H1 (cell line): ENCODE results near the gene CMBL. TPM values are rescaled to one million over a fixed set of nuclear protein-coding genes. Genes with fewer than 3 reads are reported as not detected.

Experiments used
- CBX5 ChIP-seq: fragments of 300-800, 300-1000 bp; sonication (generic); IDR thresholded peaks from 2 replicates; pipeline ENCODE4 v1.7.1; 2016; ENCODE audit warnings: antibody characterized with exemption, low read length, low read depth
- RAD21 ChIP-seq, 2 experiments: IDR thresholded peaks in 1 of 2; conservative IDR thresholded peaks in 1 of 2; 2 replicates each; pipeline ENCODE4 v1.6.1; 2011; ENCODE audit warnings: low read depth in 2 of 2, low read length in 2 of 2, improper control_type of control experiment in 1 of 2, inconsistent platforms in 1 of 2, mild to moderate bottlenecking in 1 of 2, moderate library complexity in 1 of 2
- polyA plus RNA-seq, 7 experiments: library from polyadenylated mRNA; depleted of rRNA in 3 of 7; stranded (reverse) in 5 of 7; unstranded in 2 of 7; fragments of >200 nt in 5 of 7; fragments of 200-250 nt in 2 of 7; gene quantifications; 1 replicate in 5 of 7; 2 replicates in 1 of 7; 4 replicates in 1 of 7; pipeline versions ENCODE4 v1.2.1 to v1.2.3, GENCODE V29; 2011 to 2013; ENCODE audit warnings: missing spikeins in 2 of 7, mixed read lengths in 2 of 7
- total RNA-seq: library from RNA; stranded (reverse); fragmentation: NEBNext Ultra II Directional; extraction: Animal tissue kit (Norgen Biotek cat#: 25700); gene quantifications from 2 replicates; pipeline ENCODE4 v1.2.1, GENCODE V29; 2021

The CMBL gene
- total and polyA plus RNA-seq, 2 of the 8 experiments (the other 6 are each of a cell fraction or from before 2014, with no cell fraction given): 27.9 to 32.1 TPM

- peak in 1 of 2 experiments; percentile 25; a peak in 1 of 4 replicates for TF ChIP-seq RAD21 (IDR thresholded peaks at IDR 0.05 in 1 of 2, conservative IDR thresholded peaks at IDR 0.05 in 1 of 2; ENCODE audit: low read depth in 2 of 2, low read length in 2 of 2)
- no peak for TF ChIP-seq CBX5
Observed at GRCh38 chr5:10304932-10305331, 2.8 kb downstream of the CMBL start (continued).
